ENCODE data around the gene EMID1.

EMID1 gene

GRCh38 chr22:29183971-29184848 lies 21.5 kb upstream of the EMID1 start:
- Histone ChIP-seq H3K4me3 (ENCODE audit: low read length, poor library complexity, severe bottlenecking) (no peak overlapping the region), H3K79me2 (ENCODE audit: insufficient read depth, low read length) (no peaks in the 10 kb centered on the region), H3K9ac (ENCODE audit: low read depth, low read length, poor library complexity, severe bottlenecking) (no peak overlapping the region), H3K36me3 (ENCODE audit: insufficient read depth, low read length) (no peaks in the 10 kb centered on the region), H4K20me1 (ENCODE audit: insufficient read depth, low read length, poor library complexity, severe bottlenecking) (no peaks in the 10 kb centered on the region), H3K4me2 (ENCODE audit: low read depth, low read length, poor library complexity, severe bottlenecking) (no peak overlapping the region), H3K4me1 (ENCODE audit: insufficient read depth, low read length, poor library complexity, severe bottlenecking) (no peaks in the 10 kb centered on the region), H2AFZ (ENCODE audit: low read length) (no peak overlapping the region), H3K9me2 (replicated peaks; ENCODE audit: low read depth, low read length) (no peaks in the 10 kb centered on the region), H3K9me3 (ENCODE audit: insufficient read depth, low read depth, low read length) (no peaks in the 10 kb centered on the region; the same call in 1 of the 2 replicates), H3K27me3 (ENCODE audit: insufficient read depth, low read length, poor library complexity, severe bottlenecking) (no peaks in the 10 kb centered on the region), H3F3A (ENCODE audit: low read depth) (no peaks in the 10 kb centered on the region)
- TF ChIP-seq CTCF (conservative IDR thresholded peaks at IDR 0.05; ENCODE audit: low read length) = no peak
- TF ChIP-seq EZH2phosphoT487 (IDR thresholded peaks at IDR 0.05; ENCODE audit: borderline replicate concordance) = no peak

GRCh38 chr22:29184849-29185490 lies 20.7 kb upstream of the EMID1 start:
- Histone ChIP-seq H3F3A (ENCODE audit: low read depth) (no peaks in the 10 kb centered on the region), H2AFZ (ENCODE audit: low read length) (no peak overlapping the region), H3K9ac (ENCODE audit: low read depth, low read length, poor library complexity, severe bottlenecking) (no peak overlapping the region), H3K9me2 (replicated peaks; ENCODE audit: low read depth, low read length) (no peaks in the 10 kb centered on the region), H3K4me3 (ENCODE audit: low read length, poor library complexity, severe bottlenecking) (no peak overlapping the region), H3K4me1 (ENCODE audit: insufficient read depth, low read length, poor library complexity, severe bottlenecking) (no peaks in the 10 kb centered on the region), H3K36me3 (ENCODE audit: insufficient read depth, low read length) (no peaks in the 10 kb centered on the region), H4K20me1 (ENCODE audit: insufficient read depth, low read length, poor library complexity, severe bottlenecking) (no peaks in the 10 kb centered on the region), H3K4me2 (ENCODE audit: low read depth, low read length, poor library complexity, severe bottlenecking) (no peak overlapping the region), H3K27me3 (ENCODE audit: insufficient read depth, low read length, poor library complexity, severe bottlenecking) (no peaks in the 10 kb centered on the region), H3K79me2 (ENCODE audit: insufficient read depth, low read length) (no peaks in the 10 kb centered on the region), H3K9me3 (ENCODE audit: insufficient read depth, low read depth, low read length) (no peaks in the 10 kb centered on the region)
- no peak for TF ChIP-seq EZH2phosphoT487 (IDR thresholded peaks at IDR 0.05; ENCODE audit: borderline replicate concordance)
- TF ChIP-seq CTCF (conservative IDR thresholded peaks at IDR 0.05; ENCODE audit: low read length) = no peak

GRCh38 chr22:29186302-29186701 lies 19.4 kb upstream of the EMID1 start:
- Histone ChIP-seq H3K9me3 (ENCODE audit: insufficient read depth, low read depth, low read length) (no peaks in the 10 kb centered on the region), H3F3A (ENCODE audit: low read depth) (no peaks in the 10 kb centered on the region; the same call in 1 of the 2 replicates), H2AFZ (ENCODE audit: low read length) (no peak overlapping the region), H3K4me1 (ENCODE audit: insufficient read depth, low read length, poor library complexity, severe bottlenecking) (no peaks in the 10 kb centered on the region), H3K4me2 (ENCODE audit: low read depth, low read length, poor library complexity, severe bottlenecking) (no peak overlapping the region), H3K79me2 (ENCODE audit: insufficient read depth, low read length) (no peaks in the 10 kb centered on the region), H3K27me3 (ENCODE audit: insufficient read depth, low read length, poor library complexity, severe bottlenecking) (no peaks in the 10 kb centered on the region), H3K9ac (ENCODE audit: low read depth, low read length, poor library complexity, severe bottlenecking) (no peak overlapping the region), H3K9me2 (replicated peaks; ENCODE audit: low read depth, low read length) (no peaks in the 10 kb centered on the region), H4K20me1 (ENCODE audit: insufficient read depth, low read length, poor library complexity, severe bottlenecking) (no peaks in the 10 kb centered on the region), H3K4me3 (ENCODE audit: low read length, poor library complexity, severe bottlenecking) (no peak overlapping the region), H3K36me3 (ENCODE audit: insufficient read depth, low read length) (no peaks in the 10 kb centered on the region)
- no peak for TF ChIP-seq CTCF (conservative IDR thresholded peaks at IDR 0.05; ENCODE audit: low read length)
- no peak for TF ChIP-seq EZH2phosphoT487 (IDR thresholded peaks at IDR 0.05; ENCODE audit: borderline replicate concordance)

All from Loucy (cell line).